Measurements from ENCODE around the gene SDK1.

DNA sequence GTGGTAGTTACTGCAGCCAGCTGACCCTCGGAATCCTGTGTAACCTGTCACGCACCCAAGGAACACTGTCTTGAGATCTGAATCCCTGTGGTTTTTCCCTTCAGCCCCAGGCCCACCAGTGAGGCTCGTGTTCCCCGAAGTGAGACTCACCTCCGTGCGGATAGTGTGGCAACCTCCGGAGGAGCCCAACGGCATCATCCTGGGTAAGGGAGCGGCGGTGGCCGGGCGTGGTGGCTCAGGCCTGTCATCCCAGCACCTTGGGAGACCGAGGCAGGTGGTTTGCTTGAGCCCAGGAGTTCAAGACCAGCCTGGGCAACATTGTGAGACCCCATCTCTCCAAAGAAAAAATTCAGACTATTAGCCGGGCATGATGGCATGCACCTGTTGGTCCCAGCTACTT lies 831.2 kb downstream of the SDK1 start:
- no peak for TF ChIP-seq POLR2A (IDR thresholded peaks at IDR 0.05; ENCODE audit: control extremely low read depth in 1 of 2, low read depth in 2 of 2, low read length in 2 of 2)
- TF ChIP-seq POLR2AphosphoS5 (IDR thresholded peaks at IDR 0.05; ENCODE audit: low read depth, low read length), result no peak
- no peak for TF ChIP-seq TAF1 (IDR thresholded peaks at IDR 0.05; ENCODE audit: low read depth, low read length)
- TF ChIP-seq SUZ12 (IDR thresholded peaks at IDR 0.05; ENCODE audit: low read length), result no peak
- no peak for TF ChIP-seq EP300 (IDR thresholded peaks at IDR 0.05; ENCODE audit: borderline replicate concordance in 1 of 2, low read depth in 2 of 2, low read length in 2 of 2)
- TF ChIP-seq, protein P1, sequence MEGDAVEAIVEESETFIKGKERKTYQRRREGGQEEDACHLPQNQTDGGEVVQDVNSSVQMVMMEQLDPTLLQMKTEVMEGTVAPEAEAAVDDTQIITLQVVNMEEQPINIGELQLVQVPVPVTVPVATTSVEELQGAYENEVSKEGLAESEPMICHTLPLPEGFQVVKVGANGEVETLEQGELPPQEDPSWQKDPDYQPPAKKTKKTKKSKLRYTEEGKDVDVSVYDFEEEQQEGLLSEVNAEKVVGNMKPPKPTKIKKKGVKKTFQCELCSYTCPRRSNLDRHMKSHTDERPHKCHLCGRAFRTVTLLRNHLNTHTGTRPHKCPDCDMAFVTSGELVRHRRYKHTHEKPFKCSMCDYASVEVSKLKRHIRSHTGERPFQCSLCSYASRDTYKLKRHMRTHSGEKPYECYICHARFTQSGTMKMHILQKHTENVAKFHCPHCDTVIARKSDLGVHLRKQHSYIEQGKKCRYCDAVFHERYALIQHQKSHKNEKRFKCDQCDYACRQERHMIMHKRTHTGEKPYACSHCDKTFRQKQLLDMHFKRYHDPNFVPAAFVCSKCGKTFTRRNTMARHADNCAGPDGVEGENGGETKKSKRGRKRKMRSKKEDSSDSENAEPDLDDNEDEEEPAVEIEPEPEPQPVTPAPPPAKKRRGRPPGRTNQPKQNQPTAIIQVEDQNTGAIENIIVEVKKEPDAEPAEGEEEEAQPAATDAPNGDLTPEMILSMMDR (IDR thresholded peaks at IDR 0.05; ENCODE audit: control extremely low read depth in 1 of 3, insufficient read depth in 1 of 3, low read depth in 1 of 3, low read length in 3 of 3), result no peak
- no peak for TF ChIP-seq CHD2 (IDR thresholded peaks at IDR 0.05; ENCODE audit: low read length)
- TF ChIP-seq PHF8 (conservative IDR thresholded peaks at IDR 0.05; ENCODE audit: low read depth, low read length), result no peak
